SK-N-SH (cell line): Measurements from ENCODE around the gene TSPAN14. TPM values are rescaled to one million over a fixed set of nuclear protein-coding genes. Genes with fewer than 3 reads are reported as not detected.
"Not testable (repeated sequence)": the region's sequence is repeated elsewhere in the genome, so short reads cannot be mapped to it uniquely, and the experiment has no call there.

Source experiments
- CTCF ChIA-PET: fragments of 300-600, 350-600 bp; formaldehyde crosslinking; extraction: SDS; loops from one replicate; lab custom pipeline; 2021; lab: Yijun Ruan, JAX
- POLR2A ChIA-PET: fragments of 350-600 bp; sonication (Branson Sonifier 250); formaldehyde crosslinking; extraction: SDS; loops from one replicate; lab custom pipeline; 2020; ENCODE audit warnings: antibody characterized with exemption, inconsistent platforms; lab: Yijun Ruan, JAX
- DNase-seq: peaks from one replicate; pipeline ENCODE4 v3.0.0; 2012
- H2AFZ ChIP-seq: fragments of 200-600 bp; sonication (generic); 2 replicates; pipeline ENCODE4 v1.8.1; 2016; ENCODE audit warnings: antibody characterized with exemption, mild to moderate bottlenecking, low read depth
- H3F3A ChIP-seq: fragments of 200-600 bp; sonication (generic); replicated peaks from 2 replicates; pipeline ENCODE3; 2016; ENCODE audit warnings: antibody characterized with exemption, mild to moderate bottlenecking; ENCODE audit not compliant: insufficient read depth
- H3K27ac ChIP-seq, 2 experiments: fragments of 200-500 bp in 1 of 2; fragments of 200-600 bp in 1 of 2; sonication (Bioruptor generic) in 1 of 2; sonication (generic), shearing (Covaris generic) in 1 of 2; 2 replicates each; pipeline versions ENCODE4 v1.5.1 to v1.6.1; 2014 to 2016; ENCODE audit warnings: low read depth in 2 of 2, inconsistent platforms in 1 of 2, low read length in 1 of 2, mild to moderate bottlenecking in 1 of 2, mixed read lengths in 1 of 2
- H3K27me3 ChIP-seq: fragments of 200-600 bp; sonication (generic), shearing (Covaris generic); 2 replicates; pipeline ENCODE4 v1.6.1; 2016; ENCODE audit warnings: mixed run types; ENCODE audit not compliant: insufficient read depth
- H3K36me3 ChIP-seq, 2 experiments: fragments of 200-500 bp in 1 of 2; fragments of 200-600 bp in 1 of 2; sonication (Bioruptor generic) in 1 of 2; sonication (generic) in 1 of 2; replicated peaks in 1 of 2; 2 replicates each; pipeline versions ENCODE3 to v1.5.1; 2014 to 2016; ENCODE audit warnings: low read length in 1 of 2, mild to moderate bottlenecking in 1 of 2; ENCODE audit not compliant: insufficient read depth in 2 of 2, control insufficient read depth in 1 of 2
- H3K4me1 ChIP-seq, 2 experiments: fragments of 200-500 bp in 1 of 2; fragments of 200-600 bp in 1 of 2; sonication (Bioruptor generic) in 1 of 2; sonication (generic), shearing (Covaris generic) in 1 of 2; 2 replicates each; pipeline versions ENCODE4 v1.5.1 to v1.6.1; 2014 to 2016; ENCODE audit warnings: low read depth in 1 of 2, low read length in 1 of 2, mixed run types in 1 of 2; ENCODE audit not compliant: insufficient read depth in 2 of 2, control insufficient read depth in 1 of 2
- H3K4me2 ChIP-seq: fragments of 200-600 bp; sonication (generic), shearing (Covaris generic); 2 replicates; pipeline ENCODE4 v1.6.1; 2017; ENCODE audit warnings: mixed run types
- H3K4me3 ChIP-seq, 2 experiments: fragments of 200-500 bp in 1 of 2; fragments of 200-600 bp in 1 of 2; sonication (Bioruptor generic) in 1 of 2; sonication (generic), shearing (Covaris generic) in 1 of 2; 2 replicates each; pipeline versions ENCODE4 v1.5.1 to v1.8.1; 2014 to 2016; ENCODE audit warnings: low read depth in 2 of 2, inconsistent platforms in 1 of 2, low read length in 1 of 2, mild to moderate bottlenecking in 1 of 2, mixed read lengths in 1 of 2, moderate library complexity in 1 of 2
- H3K79me2 ChIP-seq: fragments of 200-600 bp; sonication (generic); 2 replicates; pipeline ENCODE4 v1.8.1; 2017; ENCODE audit warnings: mild to moderate bottlenecking; ENCODE audit not compliant: insufficient read depth
- H3K9ac ChIP-seq: fragments of 200-600 bp; sonication (generic); 2 replicates; pipeline ENCODE4 v1.6.1; 2017; ENCODE audit warnings: mixed run types
- H3K9me2 ChIP-seq: fragments of 200-600 bp; sonication (generic); 2 replicates; pipeline ENCODE4 v1.6.1; 2017; ENCODE audit warnings: mixed run types
- H3K9me3 ChIP-seq: fragments of 200-600 bp; sonication (generic); 2 replicates; pipeline ENCODE4 v1.6.1; 2017; ENCODE audit warnings: mixed run types, mild to moderate bottlenecking, moderate library complexity
- H4K20me1 ChIP-seq: fragments of 200-600 bp; sonication (generic); 2 replicates; pipeline ENCODE4 v1.6.1; 2017; ENCODE audit warnings: mild to moderate bottlenecking, mixed run types; ENCODE audit not compliant: insufficient read depth
- CHD2 ChIP-seq: fragments of 150-350 bp; IDR thresholded peaks from 2 replicates; pipeline ENCODE4 v1.6.1; 2018; ENCODE audit warnings: low read length; ENCODE audit not compliant: partially characterized antibody
- EP300 ChIP-seq, 2 experiments: IDR thresholded peaks; 2 replicates each; pipeline versions ENCODE4 v1.4.0 to v1.6.1; 2012; ENCODE audit warnings: borderline replicate concordance in 1 of 2, low read depth in 1 of 2, low read length in 1 of 2
- GABPA ChIP-seq: IDR thresholded peaks from 2 replicates; pipeline ENCODE4 v1.4.0; 2012; ENCODE audit warnings: low read depth, mild to moderate bottlenecking
- GATA2 ChIP-seq: sonication (generic); formaldehyde crosslinking; IDR thresholded peaks from 2 replicates; pipeline ENCODE4 v1.5.0; 2020; ENCODE audit warnings: mild to moderate bottlenecking, missing genetic modification reagents
- JUND ChIP-seq: IDR thresholded peaks from 2 replicates; pipeline ENCODE4 v1.4.0; 2012
- MEF2A ChIP-seq: IDR thresholded peaks from 2 replicates; pipeline ENCODE4 v1.4.0; 2012; ENCODE audit warnings: low read depth, borderline replicate concordance
- MXI1 ChIP-seq: IDR thresholded peaks from 2 replicates; pipeline ENCODE4 v1.6.1; 2012; ENCODE audit warnings: mild to moderate bottlenecking, low read depth, low read length, improper control_type of control experiment
- NFIC ChIP-seq: IDR thresholded peaks from 2 replicates; pipeline ENCODE4 v1.4.0; 2012; ENCODE audit warnings: borderline replicate concordance
- POLR2AphosphoS5 ChIP-seq: IDR thresholded peaks from 2 replicates; pipeline ENCODE4 v1.6.1; 2012; ENCODE audit warnings: low read depth, low read length
- RAD21 ChIP-seq: IDR thresholded peaks from 2 replicates; pipeline ENCODE4 v1.6.1; 2012; ENCODE audit warnings: mild to moderate bottlenecking, low read length
- RFX5 ChIP-seq: IDR thresholded peaks from 2 replicates; pipeline ENCODE4 v1.6.1; 2012; ENCODE audit warnings: mild to moderate bottlenecking, improper control_type of control experiment, low read length
- RXRA ChIP-seq: IDR thresholded peaks from 2 replicates; pipeline ENCODE4 v1.4.0; 2012; ENCODE audit warnings: low read depth, mild to moderate bottlenecking, borderline replicate concordance
- SIN3A ChIP-seq: IDR thresholded peaks from 2 replicates; pipeline ENCODE4 v1.6.1; 2012; ENCODE audit warnings: low read depth, mild to moderate bottlenecking, low read length, moderate library complexity, borderline replicate concordance
- SMC3 ChIP-seq: IDR thresholded peaks from 2 replicates; pipeline ENCODE4 v1.6.1; 2012; ENCODE audit warnings: low read depth, low read length, improper control_type of control experiment
- TAF1 ChIP-seq: IDR thresholded peaks from 2 replicates; pipeline ENCODE4 v1.6.1; 2012; ENCODE audit warnings: low read depth, mild to moderate bottlenecking, low read length, moderate library complexity, borderline replicate concordance
- TCF12 ChIP-seq: IDR thresholded peaks from 2 replicates; pipeline ENCODE4 v1.4.0; 2012
- TEAD4 ChIP-seq: IDR thresholded peaks from 2 replicates; pipeline ENCODE4 v1.4.0; 2012; ENCODE audit warnings: mild to moderate bottlenecking, borderline replicate concordance; ENCODE audit not compliant: insufficient read depth
- YY1 ChIP-seq: IDR thresholded peaks from 2 replicates; pipeline ENCODE4 v1.4.0; 2012; ENCODE audit warnings: low read depth, mild to moderate bottlenecking
- WGBS: methylation state at CpG from one replicate; pipeline ENCODE4 v1.1.6; 2017; ENCODE audit warnings: low lambda C conversion rate; 5-methylcytosine and 5-hydroxymethylcytosine counted together
- polyA plus RNA-seq, 3 experiments: library from polyadenylated mRNA; depleted of rRNA; stranded (reverse); fragments of >200 nt; gene quantifications; 2 replicates each; pipeline ENCODE4 v1.2.3, GENCODE V29; 2012
- TF ChIP-seq, protein P1 (sequence below): IDR thresholded peaks from 2 replicates; pipeline ENCODE4 v1.6.1; 2012; ENCODE audit warnings: mild to moderate bottlenecking, low read depth, low read length, moderate library complexity
- TF ChIP-seq, protein P2 (sequence below): IDR thresholded peaks from 2 replicates; pipeline ENCODE4 v1.4.0; 2012; ENCODE audit warnings: low read depth
- TF ChIP-seq, protein P3 (sequence below): IDR thresholded peaks from 2 replicates; pipeline ENCODE4 v1.4.0; 2012; ENCODE audit warnings: low read depth, borderline replicate concordance

TSPAN14 gene
- polyA plus RNA-seq, 1 of the 3 experiments (the other 2 are of a cell fraction) = 78.1 TPM

DNA sequence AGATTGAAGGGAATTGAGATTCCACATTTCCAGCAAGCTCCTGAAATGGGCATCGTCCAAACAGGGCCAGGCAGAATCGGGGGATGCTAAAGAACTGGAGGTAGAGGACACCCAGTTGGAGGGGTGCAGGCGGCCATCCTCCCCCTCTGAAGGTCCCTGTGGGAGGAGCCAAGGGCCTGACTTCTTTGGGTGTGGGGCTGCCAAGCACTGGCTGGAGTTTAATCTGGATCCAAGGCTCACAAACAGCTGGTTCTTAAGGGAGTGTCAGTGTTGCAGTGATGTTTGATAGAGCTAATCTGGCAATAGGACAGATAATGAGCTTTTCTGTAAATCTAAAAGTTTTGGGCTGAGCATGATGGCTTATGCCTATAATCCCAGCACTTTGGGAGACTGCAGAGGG is 20.8 kb downstream of the TSPAN14 start (continued):
- no peak for TF ChIP-seq GATA2 (CRISPR knock-in tag)
- TF ChIP-seq CHD2 = no peak
- no peak for TF ChIP-seq SMC3
- TF ChIP-seq JUND = no peak
- no peak for TF ChIP-seq NFIC

DNA sequence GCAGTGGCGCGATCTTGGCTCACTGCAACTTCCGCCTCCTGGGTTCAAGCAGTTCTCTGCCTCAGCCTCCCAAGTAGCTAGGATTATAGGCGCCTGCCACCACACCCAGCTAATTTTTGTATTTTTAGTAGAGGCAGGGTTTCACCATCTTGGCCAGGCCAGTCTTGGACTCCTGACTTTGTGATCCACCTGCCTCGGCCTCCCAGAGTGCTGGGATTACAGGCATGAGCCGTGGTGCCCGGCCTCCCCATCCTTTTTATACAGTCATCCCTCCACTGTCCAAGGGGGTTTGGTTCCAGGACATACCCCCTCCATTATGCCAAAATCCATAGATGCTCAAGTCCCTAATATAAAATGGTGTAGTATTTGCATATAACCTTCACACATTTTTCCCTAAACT is 21.5 kb downstream of the TSPAN14 start:
- H3K9me2 ChIP-seq, H3K4me3 ChIP-seq, H3K4me2 ChIP-seq, H3K27me3 ChIP-seq, H3K9ac ChIP-seq, H2AFZ ChIP-seq, H3K9me3 ChIP-seq, DNase-seq, POLR2A ChIA-PET, H3K27ac ChIP-seq: not testable (repeated sequence)
- CTCF ChIA-PET = interaction anchor here (1.0 to 35.3 kb wide), 3 partner anchors 29 to 32 kb away, joined by 3 to 602 read pairs (median 4); no protein-coding TSS in a partner anchor
- H4K20me1 ChIP-seq = peaks cover 48% of the 10 kb centered on the region
- peaks cover 3 to 24% of the 10 kb centered on the region in 2 experiments; a peak in 3 of 4 replicates for H3K4me1 ChIP-seq
- peaks cover 99% of the 10 kb centered on the region for H3K79me2 ChIP-seq
- peaks cover 26% of the 10 kb centered on the region for H3F3A ChIP-seq
- peaks cover 3 to 27% of the 10 kb centered on the region in 2 experiments for H3K36me3 ChIP-seq
- WGBS = 98% methylated on average over 7 of the region's 7 CpGs

- Histone ChIP-seq H3K9me3 (peaks cover 8% of the 10 kb centered on the region; the same call in 1 of the 2 replicates), H3K4me1 (peaks cover 3 to 22% of the 10 kb centered on the region in 2 experiments; a peak in 3 of 4 replicates), H3K27ac (no peak overlapping the region), H4K20me1 (peaks cover 46% of the 10 kb centered on the region), H3K9me2 (no peaks in the 10 kb centered on the region), H3K79me2 (peaks cover 99% of the 10 kb centered on the region), H3K27me3 (no peaks in the 10 kb centered on the region), H3K9ac (no peak overlapping the region), H3K4me3 (no peak overlapping the region), H2AFZ (no peak overlapping the region), H3K4me2 (no peak overlapping the region), H3K36me3 (peaks cover 3 to 26% of the 10 kb centered on the region in 2 experiments), H3F3A (peaks cover 26% of the 10 kb centered on the region)
- POLR2A ChIA-PET = no interaction called here
- no peak for DNase-seq
- CTCF ChIA-PET = interaction anchor here (0.6 to 1.0 kb wide), 2 partner anchors 28 to 870 kb away, joined by 3 read pairs; no protein-coding TSS in a partner anchor
- WGBS = 100% methylated on average over 1 of the region's 1 CpG
- TF ChIP-seq TAF1 = no peak
- TF ChIP-seq YY1 = no peak
- TF ChIP-seq, protein P1, sequence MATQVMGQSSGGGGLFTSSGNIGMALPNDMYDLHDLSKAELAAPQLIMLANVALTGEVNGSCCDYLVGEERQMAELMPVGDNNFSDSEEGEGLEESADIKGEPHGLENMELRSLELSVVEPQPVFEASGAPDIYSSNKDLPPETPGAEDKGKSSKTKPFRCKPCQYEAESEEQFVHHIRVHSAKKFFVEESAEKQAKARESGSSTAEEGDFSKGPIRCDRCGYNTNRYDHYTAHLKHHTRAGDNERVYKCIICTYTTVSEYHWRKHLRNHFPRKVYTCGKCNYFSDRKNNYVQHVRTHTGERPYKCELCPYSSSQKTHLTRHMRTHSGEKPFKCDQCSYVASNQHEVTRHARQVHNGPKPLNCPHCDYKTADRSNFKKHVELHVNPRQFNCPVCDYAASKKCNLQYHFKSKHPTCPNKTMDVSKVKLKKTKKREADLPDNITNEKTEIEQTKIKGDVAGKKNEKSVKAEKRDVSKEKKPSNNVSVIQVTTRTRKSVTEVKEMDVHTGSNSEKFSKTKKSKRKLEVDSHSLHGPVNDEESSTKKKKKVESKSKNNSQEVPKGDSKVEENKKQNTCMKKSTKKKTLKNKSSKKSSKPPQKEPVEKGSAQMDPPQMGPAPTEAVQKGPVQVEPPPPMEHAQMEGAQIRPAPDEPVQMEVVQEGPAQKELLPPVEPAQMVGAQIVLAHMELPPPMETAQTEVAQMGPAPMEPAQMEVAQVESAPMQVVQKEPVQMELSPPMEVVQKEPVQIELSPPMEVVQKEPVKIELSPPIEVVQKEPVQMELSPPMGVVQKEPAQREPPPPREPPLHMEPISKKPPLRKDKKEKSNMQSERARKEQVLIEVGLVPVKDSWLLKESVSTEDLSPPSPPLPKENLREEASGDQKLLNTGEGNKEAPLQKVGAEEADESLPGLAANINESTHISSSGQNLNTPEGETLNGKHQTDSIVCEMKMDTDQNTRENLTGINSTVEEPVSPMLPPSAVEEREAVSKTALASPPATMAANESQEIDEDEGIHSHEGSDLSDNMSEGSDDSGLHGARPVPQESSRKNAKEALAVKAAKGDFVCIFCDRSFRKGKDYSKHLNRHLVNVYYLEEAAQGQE = no peak
- TF ChIP-seq TEAD4 = no peak
- TF ChIP-seq, protein P2, sequence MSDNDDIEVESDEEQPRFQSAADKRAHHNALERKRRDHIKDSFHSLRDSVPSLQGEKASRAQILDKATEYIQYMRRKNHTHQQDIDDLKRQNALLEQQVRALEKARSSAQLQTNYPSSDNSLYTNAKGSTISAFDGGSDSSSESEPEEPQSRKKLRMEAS = no peak
- TF ChIP-seq RXRA = no peak
- no peak for TF ChIP-seq RAD21
- TF ChIP-seq EP300 (IDR thresholded peaks at IDR 0.05; ENCODE audit: borderline replicate concordance in 1 of 2, low read depth in 1 of 2, low read length in 1 of 2) = no peak
- no peak for TF ChIP-seq SIN3A
- TF ChIP-seq, protein P3, sequence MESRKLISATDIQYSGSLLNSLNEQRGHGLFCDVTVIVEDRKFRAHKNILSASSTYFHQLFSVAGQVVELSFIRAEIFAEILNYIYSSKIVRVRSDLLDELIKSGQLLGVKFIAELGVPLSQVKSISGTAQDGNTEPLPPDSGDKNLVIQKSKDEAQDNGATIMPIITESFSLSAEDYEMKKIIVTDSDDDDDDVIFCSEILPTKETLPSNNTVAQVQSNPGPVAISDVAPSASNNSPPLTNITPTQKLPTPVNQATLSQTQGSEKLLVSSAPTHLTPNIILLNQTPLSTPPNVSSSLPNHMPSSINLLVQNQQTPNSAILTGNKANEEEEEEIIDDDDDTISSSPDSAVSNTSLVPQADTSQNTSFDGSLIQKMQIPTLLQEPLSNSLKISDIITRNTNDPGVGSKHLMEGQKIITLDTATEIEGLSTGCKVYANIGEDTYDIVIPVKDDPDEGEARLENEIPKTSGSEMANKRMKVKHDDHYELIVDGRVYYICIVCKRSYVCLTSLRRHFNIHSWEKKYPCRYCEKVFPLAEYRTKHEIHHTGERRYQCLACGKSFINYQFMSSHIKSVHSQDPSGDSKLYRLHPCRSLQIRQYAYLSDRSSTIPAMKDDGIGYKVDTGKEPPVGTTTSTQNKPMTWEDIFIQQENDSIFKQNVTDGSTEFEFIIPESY = no peak
- TF ChIP-seq TCF12 = no peak
- no peak for TF ChIP-seq MEF2A
- TF ChIP-seq GABPA = no peak
- no peak for TF ChIP-seq POLR2AphosphoS5
- TF ChIP-seq NFIC = no peak
- TF ChIP-seq GATA2 (CRISPR knock-in tag) = no peak
- no peak for TF ChIP-seq MXI1
- no peak for TF ChIP-seq RFX5
Measured at GRCh38 chr10:80476685-80477084, 22.6 kb downstream of the TSPAN14 start.
